ENCODE results near the gene UBQLN1.

UBQLN1 gene

DNA sequence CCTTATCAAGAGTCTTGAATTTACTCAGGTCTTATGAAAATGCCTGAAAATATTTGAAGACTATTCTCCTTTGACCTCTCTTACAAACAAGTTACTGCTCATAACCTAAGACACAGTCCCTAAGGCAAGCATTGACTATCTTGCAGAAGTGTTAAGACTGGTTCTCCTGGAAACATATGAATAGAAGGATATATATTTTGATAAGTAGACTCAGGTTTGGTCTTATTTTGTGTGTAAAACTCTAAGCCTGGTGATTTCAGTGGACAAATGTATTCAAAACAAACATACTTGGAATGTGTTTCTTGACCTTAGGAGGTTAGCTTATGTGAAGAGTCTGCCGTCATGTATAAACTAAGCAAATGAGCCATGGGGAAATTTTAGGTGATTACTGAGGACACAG, 7.5 kb upstream of the UBQLN1 start:
- TF ChIP-seq ISL1 (CRISPR knock-in tag; IDR thresholded peaks at IDR 0.05) (no peak), ESRRG (CRISPR knock-in tag; IDR thresholded peaks at IDR 0.05) (no peak), ZFP30 (CRISPR knock-in tag; IDR thresholded peaks at IDR 0.05) (no peak), CSDC2 (CRISPR knock-in tag; IDR thresholded peaks at IDR 0.05) (no peak), ZNF70 (CRISPR knock-in tag; IDR thresholded peaks at IDR 0.05) (no peak), TCF4 (CRISPR knock-in tag; IDR thresholded peaks at IDR 0.05; ENCODE audit: borderline replicate concordance) (no peak)
- no peak for ATAC-seq

DNA sequence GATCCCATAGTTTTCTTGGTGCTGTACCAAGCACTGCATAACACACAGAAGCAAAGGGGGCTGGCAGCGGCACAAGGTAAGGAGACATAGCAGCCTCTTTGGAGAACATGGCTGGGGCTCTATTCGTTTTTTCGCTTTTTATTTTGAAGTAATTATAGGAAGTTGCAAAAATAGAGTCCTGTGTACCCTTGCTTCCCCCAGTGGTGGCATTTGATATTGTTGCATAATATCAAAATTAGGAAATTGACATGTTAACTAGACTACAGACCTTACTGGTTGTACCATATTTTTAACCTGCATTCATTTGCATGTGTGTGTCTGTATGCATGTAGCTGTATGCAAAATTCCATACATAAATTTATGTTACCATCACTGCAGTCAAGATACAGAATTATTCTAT, 6.6 kb upstream of the UBQLN1 start:
- peak; percentile 37; the same call in 1 of the 3 replicates for ATAC-seq
- TF ChIP-seq ZNF70 (CRISPR knock-in tag; IDR thresholded peaks at IDR 0.05) (no peak), SNAI2 (CRISPR knock-in tag; IDR thresholded peaks at IDR 0.05) (no peak), POU6F1 (CRISPR knock-in tag; IDR thresholded peaks at IDR 0.05; ENCODE audit: borderline replicate concordance, low read depth) (no peak), PPARA (CRISPR knock-in tag; IDR thresholded peaks at IDR 0.05; ENCODE audit: borderline replicate concordance) (no peak), RARB (CRISPR knock-in tag; IDR thresholded peaks at IDR 0.05) (no peak), TCF4 (CRISPR knock-in tag; IDR thresholded peaks at IDR 0.05; ENCODE audit: borderline replicate concordance) (no peak), CSDC2 (CRISPR knock-in tag; IDR thresholded peaks at IDR 0.05) (no peak)

GRCh38 chr9:83708515-83709158, 879 bp upstream of the UBQLN1 start:
- TF ChIP-seq PPARA (CRISPR knock-in tag; IDR thresholded peaks at IDR 0.05; ENCODE audit: borderline replicate concordance) = no peak
- no peak for TF ChIP-seq ESRRG (CRISPR knock-in tag; IDR thresholded peaks at IDR 0.05)
- no peak for TF ChIP-seq ZNF565 (CRISPR knock-in tag; conservative IDR thresholded peaks at IDR 0.05; ENCODE audit: low read depth)
- no peak; the same call in 1 of the 2 replicates for TF ChIP-seq SNAI2 (CRISPR knock-in tag; IDR thresholded peaks at IDR 0.05)
- TF ChIP-seq ZFP3 (CRISPR knock-in tag; IDR thresholded peaks at IDR 0.05) = no peak
- TF ChIP-seq RARB (CRISPR knock-in tag; IDR thresholded peaks at IDR 0.05) = no peak
- TF ChIP-seq, protein P1, sequence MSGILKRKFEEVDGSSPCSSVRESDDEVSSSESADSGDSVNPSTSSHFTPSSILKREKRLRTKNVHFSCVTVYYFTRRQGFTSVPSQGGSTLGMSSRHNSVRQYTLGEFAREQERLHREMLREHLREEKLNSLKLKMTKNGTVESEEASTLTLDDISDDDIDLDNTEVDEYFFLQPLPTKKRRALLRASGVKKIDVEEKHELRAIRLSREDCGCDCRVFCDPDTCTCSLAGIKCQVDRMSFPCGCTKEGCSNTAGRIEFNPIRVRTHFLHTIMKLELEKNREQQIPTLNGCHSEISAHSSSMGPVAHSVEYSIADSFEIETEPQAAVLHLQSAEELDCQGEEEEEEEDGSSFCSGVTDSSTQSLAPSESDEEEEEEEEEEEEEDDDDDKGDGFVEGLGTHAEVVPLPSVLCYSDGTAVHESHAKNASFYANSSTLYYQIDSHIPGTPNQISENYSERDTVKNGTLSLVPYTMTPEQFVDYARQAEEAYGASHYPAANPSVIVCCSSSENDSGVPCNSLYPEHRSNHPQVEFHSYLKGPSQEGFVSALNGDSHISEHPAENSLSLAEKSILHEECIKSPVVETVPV (CRISPR knock-in tag; IDR thresholded peaks at IDR 0.05) = no peak
- no peak for TF ChIP-seq ARNTL (CRISPR knock-in tag; IDR thresholded peaks at IDR 0.05; ENCODE audit: borderline replicate concordance, low read depth)
- no peak for TF ChIP-seq ZFP30 (CRISPR knock-in tag; IDR thresholded peaks at IDR 0.05)
- no peak for TF ChIP-seq POU6F1 (CRISPR knock-in tag; IDR thresholded peaks at IDR 0.05; ENCODE audit: borderline replicate concordance, low read depth)
- TF ChIP-seq CREB5 (CRISPR knock-in tag; IDR thresholded peaks at IDR 0.05; ENCODE audit: low read depth) = peak; percentile 78; the same call in 1 of the 2 replicates
- no peak for TF ChIP-seq GLIS3 (CRISPR knock-in tag; IDR thresholded peaks at IDR 0.05)
- no peak for TF ChIP-seq ZC3H10 (CRISPR knock-in tag; IDR thresholded peaks at IDR 0.05)
- TF ChIP-seq, protein P2, sequence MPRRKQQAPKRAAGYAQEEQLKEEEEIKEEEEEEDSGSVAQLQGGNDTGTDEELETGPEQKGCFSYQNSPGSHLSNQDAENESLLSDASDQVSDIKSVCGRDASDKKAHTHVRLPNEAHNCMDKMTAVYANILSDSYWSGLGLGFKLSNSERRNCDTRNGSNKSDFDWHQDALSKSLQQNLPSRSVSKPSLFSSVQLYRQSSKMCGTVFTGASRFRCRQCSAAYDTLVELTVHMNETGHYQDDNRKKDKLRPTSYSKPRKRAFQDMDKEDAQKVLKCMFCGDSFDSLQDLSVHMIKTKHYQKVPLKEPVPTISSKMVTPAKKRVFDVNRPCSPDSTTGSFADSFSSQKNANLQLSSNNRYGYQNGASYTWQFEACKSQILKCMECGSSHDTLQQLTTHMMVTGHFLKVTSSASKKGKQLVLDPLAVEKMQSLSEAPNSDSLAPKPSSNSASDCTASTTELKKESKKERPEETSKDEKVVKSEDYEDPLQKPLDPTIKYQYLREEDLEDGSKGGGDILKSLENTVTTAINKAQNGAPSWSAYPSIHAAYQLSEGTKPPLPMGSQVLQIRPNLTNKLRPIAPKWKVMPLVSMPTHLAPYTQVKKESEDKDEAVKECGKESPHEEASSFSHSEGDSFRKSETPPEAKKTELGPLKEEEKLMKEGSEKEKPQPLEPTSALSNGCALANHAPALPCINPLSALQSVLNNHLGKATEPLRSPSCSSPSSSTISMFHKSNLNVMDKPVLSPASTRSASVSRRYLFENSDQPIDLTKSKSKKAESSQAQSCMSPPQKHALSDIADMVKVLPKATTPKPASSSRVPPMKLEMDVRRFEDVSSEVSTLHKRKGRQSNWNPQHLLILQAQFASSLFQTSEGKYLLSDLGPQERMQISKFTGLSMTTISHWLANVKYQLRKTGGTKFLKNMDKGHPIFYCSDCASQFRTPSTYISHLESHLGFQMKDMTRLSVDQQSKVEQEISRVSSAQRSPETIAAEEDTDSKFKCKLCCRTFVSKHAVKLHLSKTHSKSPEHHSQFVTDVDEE (CRISPR knock-in tag; IDR thresholded peaks at IDR 0.05) = no peak
- peak; percentile 56 for TF ChIP-seq ISL1 (CRISPR knock-in tag; IDR thresholded peaks at IDR 0.05)
- TF ChIP-seq, protein P3, sequence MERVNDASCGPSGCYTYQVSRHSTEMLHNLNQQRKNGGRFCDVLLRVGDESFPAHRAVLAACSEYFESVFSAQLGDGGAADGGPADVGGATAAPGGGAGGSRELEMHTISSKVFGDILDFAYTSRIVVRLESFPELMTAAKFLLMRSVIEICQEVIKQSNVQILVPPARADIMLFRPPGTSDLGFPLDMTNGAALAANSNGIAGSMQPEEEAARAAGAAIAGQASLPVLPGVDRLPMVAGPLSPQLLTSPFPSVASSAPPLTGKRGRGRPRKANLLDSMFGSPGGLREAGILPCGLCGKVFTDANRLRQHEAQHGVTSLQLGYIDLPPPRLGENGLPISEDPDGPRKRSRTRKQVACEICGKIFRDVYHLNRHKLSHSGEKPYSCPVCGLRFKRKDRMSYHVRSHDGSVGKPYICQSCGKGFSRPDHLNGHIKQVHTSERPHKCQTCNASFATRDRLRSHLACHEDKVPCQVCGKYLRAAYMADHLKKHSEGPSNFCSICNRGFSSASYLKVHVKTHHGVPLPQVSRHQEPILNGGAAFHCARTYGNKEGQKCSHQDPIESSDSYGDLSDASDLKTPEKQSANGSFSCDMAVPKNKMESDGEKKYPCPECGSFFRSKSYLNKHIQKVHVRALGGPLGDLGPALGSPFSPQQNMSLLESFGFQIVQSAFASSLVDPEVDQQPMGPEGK (CRISPR knock-in tag; IDR thresholded peaks at IDR 0.05; ENCODE audit: borderline replicate concordance) = no peak
- no peak for TF ChIP-seq OSR1 (CRISPR knock-in tag; IDR thresholded peaks at IDR 0.05)
- peak; percentile 77; the same call in 1 of the 2 replicates for TF ChIP-seq BACH2 (CRISPR knock-in tag; IDR thresholded peaks at IDR 0.05; ENCODE audit: borderline replicate concordance)
- TF ChIP-seq ZNF70 (CRISPR knock-in tag; IDR thresholded peaks at IDR 0.05) = no peak
- no peak for TF ChIP-seq TOX (CRISPR knock-in tag; IDR thresholded peaks at IDR 0.05; ENCODE audit: borderline replicate concordance)
- peak; percentile 49 for ATAC-seq
